AG20443 (cell line): ENCODE results near the gene SKA2.
"Not testable (repeated sequence)": the region's sequence is repeated elsewhere in the genome, so short reads cannot be mapped to it uniquely, and the experiment has no call there.

Experiments
- DNase-seq: peaks from one replicate; pipeline ENCODE4 v3.0.0; 2012; ENCODE audit warnings: low spot score, mixed read lengths

SKA2 gene, protein sequence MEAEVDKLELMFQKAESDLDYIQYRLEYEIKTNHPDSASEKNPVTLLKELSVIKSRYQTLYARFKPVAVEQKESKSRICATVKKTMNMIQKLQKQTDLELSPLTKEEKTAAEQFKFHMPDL

GRCh38 chr17:59154721-59155438 is at the start of gene SKA2:
Gene SKA2 (minus strand): TSS chr17:59155186. CDS start chr17:59155163, 23 bp downstream.
- DNase-seq, result peak; percentile 93

DNA sequence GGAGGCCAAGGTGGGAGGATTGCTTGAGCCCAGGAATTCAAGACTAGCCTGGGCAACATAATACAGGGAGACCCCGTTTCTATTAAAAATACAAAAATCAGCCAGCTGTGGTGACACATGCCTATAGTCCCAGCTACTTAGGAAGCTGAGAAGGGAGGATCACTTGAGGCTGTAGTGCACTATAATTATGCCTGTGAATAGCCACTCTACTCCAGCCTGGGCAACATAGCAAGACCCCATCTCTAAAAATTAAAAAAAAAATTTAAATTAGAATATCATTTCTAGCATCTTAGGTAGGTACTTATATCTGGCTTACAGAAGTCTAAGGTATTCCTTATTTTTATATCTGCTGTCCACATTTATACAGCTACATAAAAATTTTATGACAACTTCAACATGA is 47.3 kb upstream of the SKA2 start:
- no peak for DNase-seq

- no peak for DNase-seq
These were observed 44.4 kb upstream of the SKA2 start for GRCh38 chr17:59199398-59199797.

DNA sequence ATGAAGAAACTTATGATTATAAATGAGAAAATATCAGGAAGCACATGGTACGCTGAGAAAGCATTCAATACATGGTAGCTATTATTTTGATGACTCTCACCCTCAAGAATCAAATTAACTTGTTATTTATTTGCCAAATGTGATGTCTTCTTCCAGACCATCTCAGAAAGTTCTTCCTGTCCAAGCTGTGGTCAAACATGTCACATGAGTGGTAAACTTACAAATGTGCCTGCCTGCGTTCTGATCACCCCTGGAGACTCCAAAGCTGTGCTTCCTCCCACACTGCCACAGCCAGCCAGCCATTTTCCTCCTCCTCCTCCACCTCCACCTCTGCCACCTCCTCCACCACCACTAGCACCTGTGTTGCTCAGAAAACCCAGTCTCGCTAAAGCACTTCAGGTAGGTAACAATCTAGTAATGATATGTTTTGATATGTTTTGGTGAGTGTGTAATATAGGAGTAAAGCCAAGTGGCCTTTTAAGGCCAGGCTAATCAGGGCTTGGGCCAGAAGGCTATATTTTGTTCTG is 38.4 kb upstream of the SKA2 start:
- DNase-seq, result no peak

- no peak for DNase-seq
These were observed 35.8 kb upstream of the SKA2 start for GRCh38 chr17:59190806-59191205.

- no peak for DNase-seq
These were observed 31.9 kb upstream of the SKA2 start for GRCh38 chr17:59186850-59187249.

GRCh38 chr17:59185997-59186396 is 31.0 kb upstream of the SKA2 start:
- no peak for DNase-seq

DNA sequence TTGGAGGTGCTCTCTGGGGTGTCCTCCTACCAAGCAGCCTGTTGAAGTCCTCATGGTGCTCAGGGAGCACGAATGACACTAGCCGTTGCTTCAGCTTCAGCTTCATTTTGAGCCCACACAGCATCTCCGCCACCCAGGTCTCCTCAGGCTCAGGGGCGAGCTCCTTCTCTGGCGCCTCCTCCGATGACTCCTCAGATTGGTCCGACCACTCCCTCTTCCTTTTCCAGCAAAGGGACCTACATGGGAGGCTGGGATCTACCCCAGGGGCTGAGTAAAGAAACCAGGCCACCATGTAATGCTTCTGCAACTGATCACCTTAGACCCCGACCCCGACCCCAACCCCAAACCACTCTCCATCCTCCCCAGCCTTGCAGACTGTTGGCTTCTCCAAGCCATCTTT is 26.5 kb upstream of the SKA2 start:
- DNase-seq, result no peak

DNA sequence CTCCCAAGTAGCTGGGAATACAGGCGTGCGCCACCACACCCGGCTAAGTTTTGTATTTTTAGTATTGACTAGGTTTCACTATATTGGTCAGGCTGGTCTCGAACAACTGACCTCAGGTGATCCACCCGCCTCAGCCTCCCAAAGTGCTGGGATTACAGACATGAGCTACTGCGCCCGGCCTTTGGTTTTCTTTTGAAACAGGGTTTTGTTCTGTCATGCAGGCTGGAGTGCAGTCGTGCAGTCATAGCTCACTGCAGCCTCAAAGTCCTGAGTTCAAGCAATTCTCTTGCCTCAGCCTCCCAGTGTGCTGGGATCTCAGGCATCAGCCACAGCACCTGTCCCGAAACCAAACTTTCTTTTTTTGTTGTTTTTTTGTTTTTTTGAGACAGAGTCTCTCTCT is 25.6 kb upstream of the SKA2 start:
- no peak for DNase-seq

DNA sequence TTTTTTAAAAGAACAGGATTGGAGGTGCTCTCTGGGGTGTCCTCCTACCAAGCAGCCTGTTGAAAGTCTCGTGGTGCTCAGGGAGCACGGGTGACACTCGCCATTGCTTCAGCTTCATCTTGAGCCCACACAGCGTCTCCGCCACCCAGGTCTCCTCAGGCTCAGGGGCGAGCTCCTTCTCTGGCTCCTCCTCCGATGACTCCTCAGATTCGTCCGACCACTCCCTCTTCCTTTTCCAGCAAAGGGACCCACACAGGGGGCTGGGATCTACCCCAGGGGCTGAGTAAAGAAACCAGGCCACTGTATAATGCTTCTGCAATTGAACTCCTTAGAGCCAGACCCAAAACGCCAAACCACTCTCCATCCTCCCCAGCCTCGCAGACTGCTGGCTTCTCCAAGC is 24.6 kb upstream of the SKA2 start:
- DNase-seq, result not testable (repeated sequence)

- DNase-seq, result no peak
These were observed 23.4 kb upstream of the SKA2 start for GRCh38 chr17:59178266-59178985.

DNA sequence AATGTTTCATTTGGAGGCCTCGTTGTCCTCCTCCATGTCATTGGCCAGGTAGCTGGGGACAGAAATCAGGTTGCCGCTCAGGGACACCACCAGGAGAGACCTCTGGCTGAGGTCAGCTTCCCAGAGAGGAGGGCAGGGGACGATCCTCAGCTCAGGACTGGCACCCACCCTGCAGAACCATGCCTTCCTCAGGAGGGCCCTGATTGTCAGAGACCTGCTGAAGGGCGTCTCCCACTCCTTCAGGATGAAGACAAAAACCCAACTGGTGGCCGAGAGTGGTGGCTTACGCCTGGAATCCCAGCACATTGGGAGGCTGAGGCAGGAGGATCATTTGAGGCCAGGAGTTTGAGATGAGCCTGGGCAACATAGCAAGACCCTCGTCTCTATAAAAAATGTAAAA is 20.1 kb upstream of the SKA2 start:
- no peak for DNase-seq

DNA sequence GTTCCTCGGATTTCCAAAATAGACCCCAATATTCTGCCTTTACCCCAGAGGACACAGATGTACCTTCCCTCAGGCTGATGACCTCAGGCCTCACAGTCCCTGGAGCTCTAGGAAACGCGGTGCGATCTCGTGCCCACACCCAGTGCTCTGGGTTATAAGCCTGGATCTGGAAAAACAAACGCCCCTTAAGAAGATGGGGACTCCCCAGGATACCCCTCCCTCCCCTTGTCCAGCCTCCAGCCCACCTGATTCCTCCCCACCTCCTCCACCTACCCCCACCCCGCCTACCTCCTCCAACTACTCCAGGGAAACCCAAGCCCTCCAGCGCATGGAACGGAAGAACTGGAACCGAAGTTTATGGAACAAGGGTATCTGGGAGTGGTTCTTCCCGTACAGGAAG is 19.7 kb upstream of the SKA2 start:
- no peak for DNase-seq

- DNase-seq, result no peak
These were observed 17.5 kb upstream of the SKA2 start for GRCh38 chr17:59172436-59173004.

DNA sequence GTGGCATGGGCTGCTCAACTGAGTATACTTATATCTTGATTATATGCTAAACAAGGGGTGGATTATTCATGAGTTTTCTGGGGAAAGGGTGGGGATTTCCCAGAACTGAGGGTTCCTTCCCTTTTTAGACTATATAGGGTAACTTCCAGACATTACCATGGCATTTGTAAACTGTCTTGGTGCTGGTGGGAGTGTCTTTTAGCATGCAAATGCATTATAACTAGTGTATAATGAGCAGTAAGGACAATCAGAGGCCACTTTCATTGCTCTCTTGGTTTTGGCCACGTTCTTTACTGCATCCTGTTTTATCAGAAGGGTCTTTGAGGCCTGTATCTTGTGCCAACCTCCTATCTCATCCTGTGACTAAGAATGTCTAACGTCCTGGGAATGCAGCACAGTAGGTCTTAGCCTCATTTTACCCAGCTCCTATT is 12.6 kb upstream of the SKA2 start:
- no peak for DNase-seq

DNA sequence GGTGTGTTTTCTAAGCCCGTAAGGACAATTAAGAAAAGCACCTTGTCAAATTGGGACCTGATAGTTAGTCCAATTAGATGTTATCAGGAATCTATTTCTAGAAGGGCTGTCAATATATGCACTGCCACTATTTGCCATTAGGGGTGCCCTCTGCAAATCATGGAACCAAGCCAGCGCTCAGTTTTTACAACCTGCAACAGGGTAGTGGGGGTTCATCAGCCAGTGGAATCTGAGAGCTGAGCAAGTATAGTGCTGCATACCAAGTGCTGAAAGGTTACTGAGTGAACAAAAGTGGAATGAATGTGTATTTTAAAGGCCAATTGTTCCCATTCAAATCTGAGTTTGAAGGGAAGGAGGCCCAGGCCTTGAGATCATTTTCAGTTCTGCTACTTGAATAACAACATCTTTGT is 11.0 kb upstream of the SKA2 start:
- DNase-seq, result peak; percentile 61

DNA sequence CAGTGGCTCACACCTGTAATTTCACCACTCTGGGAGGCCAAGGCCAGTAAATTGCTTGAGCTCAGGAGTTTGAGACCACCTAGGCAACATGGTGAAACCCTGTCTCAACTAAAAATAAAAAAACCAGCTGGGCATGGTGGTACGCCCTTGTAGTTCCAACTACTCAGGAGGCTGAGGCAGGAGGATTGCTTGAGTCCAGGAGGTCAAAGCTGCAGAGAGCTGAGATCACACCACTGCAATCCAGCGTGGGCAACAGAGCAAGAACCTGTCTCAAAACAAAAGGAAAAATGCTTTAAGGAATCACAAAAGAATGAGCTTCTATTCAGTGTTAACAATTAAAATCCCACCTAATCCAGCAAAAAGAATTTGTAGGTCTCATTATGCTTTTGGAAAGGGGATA is 6.5 kb upstream of the SKA2 start:
- DNase-seq, result no peak

DNA sequence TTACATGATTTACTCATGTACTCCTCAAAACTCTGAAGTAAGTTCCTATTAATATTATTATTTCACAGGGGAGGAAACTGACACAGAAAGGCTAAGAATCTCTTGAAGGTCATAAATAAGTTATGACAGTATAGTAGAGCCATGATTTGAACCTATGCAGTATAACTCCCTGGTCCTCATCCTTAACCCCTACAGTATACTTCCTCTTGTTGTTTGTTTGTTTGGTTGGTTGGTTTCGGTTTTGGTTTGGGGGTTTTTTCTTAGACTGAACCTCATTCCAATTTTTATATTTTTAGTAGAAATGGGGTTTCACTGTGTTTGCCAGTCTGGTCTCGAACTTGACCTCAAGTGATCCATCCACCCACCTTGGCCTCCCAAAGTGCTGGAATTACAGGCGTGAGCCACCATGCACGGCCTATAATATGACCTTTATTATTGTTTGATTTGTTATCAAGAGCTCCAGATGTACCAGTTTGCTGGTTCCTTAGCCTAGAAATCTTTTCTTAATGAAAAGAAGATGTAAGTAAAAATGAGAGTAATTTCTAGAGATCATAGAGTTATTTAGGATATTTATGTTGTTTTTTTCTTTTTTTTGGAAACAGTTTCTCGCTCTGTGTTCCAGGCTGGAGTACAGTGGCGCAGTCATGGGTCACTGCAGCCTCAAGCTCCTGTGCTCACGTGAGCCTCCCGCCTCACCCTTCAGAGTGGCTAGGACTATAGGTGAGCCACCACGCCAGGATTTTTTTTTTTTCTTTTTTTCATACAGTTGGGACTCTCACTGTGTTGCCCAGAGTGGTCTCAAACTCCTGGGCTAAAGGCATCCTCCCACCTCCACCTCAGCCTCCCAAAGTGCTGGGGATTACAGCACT is 5.4 kb upstream of the SKA2 start:
- DNase-seq, result no peak

GRCh38 chr17:59155439-59156177 is 622 bp upstream of the SKA2 start, which contains the start of gene PRR11:
Gene PRR11 (plus strand): TSS chr17:59155746. CDS start chr17:59169753, 14,007 bp downstream.
- DNase-seq, result peak; percentile 94

GRCh38 chr17:59154292-59154720 is 680 bp downstream of the SKA2 start:
- DNase-seq, result peak; percentile 30

DNA sequence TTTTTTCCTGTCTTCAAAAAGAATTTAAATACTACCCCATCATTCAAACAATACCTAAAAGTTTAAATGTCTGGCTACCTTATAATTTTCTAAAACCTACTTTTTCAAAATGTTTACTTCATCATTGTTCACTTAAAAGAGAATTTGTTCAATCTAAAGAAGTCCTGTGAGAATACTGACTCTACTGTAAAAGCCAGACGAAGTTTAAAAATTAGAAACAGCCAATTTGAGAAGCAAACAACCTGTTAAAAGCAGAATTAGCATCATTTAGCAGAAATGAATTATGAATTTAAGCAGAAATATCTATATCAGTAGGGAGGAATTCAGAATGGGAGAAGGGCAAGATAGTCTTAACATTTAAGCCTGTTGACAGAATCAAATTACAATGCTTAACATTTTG is 2.1 kb downstream of the SKA2 start:
- DNase-seq, result no peak
